Measurements from ENCODE around the gene SH3RF1.

The SH3RF1 gene

DNA sequence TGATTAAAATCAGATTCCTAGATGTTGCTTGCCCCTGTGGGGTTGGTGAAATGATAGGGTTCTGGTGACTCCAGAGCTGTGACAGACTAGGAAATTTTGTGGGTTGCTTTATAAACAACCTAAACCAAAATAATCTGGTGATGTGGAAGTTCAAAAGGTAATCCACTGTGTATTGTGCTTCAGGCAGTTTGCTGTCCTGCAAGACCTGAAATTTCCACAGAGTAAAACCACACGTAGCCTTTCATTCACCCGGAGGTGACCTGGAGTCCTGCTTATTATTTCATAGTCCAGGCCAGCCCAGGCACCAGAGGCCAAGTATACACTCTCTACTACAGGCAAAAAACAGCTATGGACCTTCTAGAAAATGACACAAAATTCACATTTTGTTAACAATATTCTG lies 146.1 kb downstream of the SH3RF1 start:
- DNase-seq = no peak

DNA sequence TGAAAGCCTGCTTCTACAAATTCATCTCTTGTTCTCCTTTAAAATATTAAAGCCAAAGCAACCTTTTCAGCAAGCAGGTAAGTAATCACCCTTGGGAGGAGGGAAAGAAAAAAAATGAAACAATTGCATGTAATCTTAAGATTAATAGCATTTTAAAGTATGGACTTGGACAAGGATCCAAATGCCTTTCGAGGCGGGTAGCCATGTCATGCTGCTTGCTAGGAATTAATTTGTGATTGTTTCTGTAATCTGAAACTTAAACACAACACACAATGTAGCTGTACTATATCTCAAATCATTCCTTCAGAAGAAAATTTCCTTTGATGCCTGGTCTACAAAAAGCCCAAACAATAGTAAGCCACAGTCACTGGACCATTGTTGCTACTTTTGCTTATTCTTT lies 148.3 kb downstream of the SH3RF1 start:
- no peak for DNase-seq

DNA sequence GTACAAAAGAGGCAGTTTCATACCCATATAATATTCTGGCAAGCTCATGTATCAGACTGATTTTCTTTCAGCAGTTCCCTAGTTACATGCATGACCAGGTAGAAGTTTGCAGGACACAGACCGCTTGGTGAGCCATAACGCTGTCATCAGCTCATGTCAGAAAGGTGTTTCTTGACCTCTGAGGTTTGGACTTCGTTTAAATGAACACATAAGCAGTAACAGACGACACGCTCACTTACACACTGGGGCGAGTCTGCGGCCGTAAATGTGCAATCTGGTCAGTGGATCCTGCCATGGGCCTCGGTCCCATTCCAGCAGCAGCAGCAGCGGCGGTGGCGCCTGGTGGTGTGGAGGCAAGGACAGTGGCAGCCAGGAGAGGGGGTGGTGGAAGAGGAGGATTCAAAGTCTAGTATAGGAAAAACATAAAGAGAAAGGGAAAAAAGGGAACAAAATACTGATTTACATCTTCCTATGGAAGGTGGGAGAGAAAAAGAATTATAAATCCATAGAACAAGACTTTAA lies 148.8 kb downstream of the SH3RF1 start:
- DNase-seq = no peak

DNA sequence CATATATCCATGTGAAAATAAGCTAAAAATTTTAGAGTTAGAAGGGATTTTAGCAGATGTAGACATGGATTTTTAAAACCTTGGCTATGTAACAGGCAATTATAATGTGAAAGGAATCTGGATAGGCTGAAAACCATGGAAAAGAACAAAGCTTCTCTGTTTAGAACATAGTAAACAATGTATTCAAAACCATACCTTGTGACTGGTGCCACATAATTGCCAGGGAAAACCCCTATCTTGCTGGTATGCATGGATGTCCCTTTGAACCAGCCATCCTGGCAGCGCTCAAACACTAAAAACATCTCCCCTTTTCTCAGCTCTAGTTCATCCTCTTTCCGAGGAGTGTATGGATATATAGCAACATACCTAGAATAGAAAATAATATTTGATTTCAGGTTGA lies 150.1 kb downstream of the SH3RF1 start:
- no peak for DNase-seq

DNA sequence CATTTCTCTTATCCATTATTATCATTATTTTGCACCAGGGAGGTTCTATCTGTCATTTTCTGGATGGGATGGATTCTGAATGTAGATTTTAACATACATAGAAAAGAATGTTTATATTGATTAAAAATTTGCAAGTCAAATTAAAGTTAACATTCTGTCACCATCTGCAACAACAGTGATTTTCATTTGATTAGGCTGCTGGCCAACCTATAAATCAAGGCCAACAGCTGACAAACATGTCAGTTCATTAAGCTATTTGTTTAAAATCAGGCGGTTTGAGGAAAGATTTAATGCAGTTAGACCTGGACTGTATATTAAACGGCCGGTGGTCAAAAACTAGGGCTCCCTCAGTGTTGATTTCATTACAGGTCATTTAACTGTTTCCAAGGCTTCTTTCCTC lies 151.2 kb downstream of the SH3RF1 start:
- DNase-seq = no peak

DNA sequence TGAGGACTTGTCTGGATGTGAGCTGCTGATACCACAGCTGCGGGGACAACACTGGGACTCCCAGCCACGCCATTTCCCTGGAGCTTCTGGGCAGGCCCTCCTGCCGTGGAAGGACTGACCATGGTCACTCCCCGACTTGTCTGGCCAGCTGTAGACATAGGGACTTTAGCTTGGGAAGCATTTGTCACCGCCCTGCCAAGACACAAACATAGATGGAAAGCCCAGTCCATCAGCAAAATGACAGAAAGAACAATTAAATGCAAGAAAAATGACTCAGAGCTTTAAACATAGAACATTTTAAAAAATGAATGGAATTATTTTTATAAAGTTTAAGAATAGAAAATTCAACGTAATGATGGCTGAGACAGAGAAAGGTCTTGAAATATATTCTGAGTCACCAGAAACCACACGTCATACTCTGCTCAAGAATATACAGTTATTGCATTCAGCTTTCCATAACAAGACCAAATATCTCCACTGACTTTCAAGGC lies 153.1 kb downstream of the SH3RF1 start:
- no peak for DNase-seq

DNA sequence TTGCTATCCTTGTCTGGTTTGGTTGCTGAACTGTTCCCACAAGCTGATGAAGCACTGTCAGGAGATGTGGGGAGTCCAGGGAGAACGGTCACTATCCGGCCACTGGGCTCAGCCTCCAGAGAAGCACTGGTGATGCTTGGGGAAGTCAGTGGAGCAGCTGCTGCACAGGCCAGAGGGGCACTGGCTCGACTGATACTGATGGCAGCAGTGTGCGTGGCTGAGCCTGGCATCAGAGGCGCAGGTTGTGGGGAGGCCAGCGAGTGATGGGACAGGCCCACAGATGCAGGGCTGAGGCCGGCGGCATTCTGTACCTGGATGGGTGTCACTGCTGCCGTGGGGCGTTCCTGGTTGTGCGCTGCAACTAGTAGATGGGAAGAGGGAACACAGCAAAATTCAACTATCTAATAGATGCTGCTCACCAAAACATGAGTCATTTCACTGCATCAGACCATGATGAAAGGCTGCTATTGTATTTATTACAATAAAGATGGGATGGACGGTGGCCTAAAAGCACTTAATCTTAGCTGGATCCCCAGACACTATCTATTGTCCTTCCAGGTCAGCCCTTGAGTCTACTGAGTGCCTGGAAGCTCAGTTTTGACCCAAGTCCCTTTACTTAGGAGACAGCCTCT lies 154.4 kb downstream of the SH3RF1 start:
- no peak for DNase-seq

DNA sequence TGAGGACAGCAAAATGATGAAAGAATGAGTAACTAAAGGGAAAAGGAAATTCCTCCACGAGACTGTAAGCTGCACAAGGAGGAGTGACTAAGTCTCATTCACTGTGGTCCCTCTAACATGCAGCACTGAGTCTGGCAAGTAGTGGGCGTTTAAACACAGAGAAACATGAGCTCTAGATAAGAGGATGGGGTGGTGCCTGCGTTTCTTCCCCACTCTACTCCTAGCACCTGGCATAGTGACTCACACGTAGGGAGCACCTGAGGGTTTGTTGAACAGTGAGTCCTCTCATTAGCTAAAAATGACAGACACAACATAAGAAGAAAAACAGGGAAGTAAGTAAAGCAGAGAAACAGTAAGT lies 154.9 kb downstream of the SH3RF1 start:
- DNase-seq = no peak

DNA sequence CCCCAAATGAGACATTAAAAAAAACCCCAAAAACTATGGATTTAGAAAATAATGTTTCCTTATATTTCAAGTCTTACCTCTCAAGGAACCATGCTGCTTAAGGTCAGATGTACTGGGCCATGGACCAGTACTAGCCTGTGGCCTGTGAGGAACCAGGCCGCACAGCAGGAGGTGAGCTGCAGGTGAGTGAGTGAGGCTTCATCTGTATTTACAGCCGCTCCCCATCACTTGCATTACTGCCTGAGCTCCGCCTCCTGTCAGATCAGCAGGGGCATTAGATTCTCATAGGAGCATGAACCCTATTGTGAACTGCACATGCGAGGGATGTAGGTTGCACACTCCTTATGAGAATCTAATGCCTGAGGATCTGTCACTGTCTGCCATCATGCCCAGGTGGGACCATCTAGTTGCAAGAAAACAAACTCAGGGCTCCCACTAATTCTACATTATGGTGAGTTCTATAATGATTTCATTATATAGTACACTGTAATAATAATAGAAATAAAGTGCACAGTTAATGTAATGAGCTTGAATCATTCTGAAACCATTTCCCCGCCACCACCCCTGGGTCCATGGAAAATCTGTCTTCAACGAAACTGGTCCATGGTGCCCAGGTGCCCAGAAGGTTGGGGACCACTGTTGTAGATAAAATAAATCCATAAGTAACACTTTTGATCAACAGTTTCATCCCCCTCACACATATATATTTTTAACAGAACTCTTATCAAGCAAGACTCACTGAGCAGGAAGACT lies 155.4 kb downstream of the SH3RF1 start:
- no peak for DNase-seq

DNA sequence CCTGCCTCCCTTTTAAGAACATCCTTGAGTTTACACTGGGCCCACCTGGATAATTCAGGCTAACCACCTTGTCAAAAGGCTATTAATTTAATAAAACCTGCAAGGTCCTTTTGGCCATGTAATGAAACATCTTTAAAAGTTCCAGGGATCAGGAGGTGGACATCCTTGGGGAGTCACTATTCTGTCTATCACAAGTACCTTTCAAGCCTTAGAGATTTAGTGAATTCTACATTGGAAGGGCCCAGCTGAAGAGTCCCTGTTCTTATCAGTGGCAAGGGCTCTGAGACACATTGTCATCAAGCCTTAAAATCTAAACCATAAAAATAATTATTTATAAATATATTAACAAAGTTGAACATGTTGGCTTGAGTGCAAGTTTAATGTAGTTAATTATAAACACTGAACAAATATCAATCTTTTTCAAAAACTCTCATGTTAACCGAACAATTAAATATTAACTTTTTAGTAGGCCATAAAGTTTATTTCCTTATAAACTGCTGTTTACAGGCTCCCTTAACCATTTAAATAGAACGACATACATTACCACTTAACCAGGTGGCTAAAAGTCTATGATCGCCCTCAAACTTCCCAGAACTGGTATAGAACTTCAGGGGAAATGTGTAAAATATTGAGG lies 156.3 kb downstream of the SH3RF1 start:
- DNase-seq = no peak

DNA sequence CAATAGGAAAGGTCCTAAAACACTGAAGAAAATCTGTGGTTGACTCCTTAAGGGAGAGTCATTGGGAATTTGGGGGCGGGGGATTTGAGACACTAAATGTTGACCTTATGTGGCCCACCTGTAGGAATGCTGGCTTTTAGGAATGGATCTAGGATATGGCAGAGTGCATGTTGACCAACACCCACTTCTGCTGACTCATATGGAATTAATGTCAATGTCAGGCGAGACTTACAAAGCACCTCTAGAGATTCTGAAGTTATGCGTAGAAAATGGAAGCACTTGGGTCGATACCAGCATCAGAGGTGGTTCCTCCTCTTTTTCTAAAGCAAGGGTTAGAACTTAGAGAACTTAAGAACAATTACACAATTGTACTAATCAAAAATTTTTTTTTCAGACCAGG lies 160.1 kb downstream of the SH3RF1 start:
- no peak for DNase-seq

DNA sequence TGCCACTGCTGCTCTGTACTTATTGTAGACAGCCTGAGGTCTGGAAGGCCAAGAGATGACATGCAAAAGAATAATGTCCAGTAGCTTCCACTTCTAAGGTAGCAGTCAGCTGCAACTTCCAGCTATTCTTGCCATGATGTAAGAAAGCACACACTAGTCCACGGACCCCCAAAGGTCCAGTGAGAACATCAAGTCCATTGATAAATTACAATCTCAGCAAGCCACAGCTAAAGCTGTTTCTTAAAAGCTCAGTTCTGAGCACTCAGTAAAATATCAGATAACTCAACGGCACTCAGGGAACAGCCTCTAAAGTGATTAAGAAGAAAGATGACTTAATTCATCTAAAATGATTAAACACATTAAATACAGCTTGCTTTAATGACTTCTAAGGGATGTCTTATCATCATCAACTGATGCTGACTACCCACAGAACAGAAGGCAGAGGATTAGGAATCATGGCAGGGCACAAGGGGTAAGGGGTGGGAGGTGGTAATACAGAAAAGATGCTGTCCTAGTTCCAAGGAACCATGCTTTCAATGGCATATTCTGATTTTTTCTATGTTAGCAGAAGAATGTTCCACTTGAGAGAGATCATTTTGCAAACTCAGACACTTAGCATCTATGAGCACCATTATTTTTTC lies 161.6 kb downstream of the SH3RF1 start:
- no peak for DNase-seq

DNA sequence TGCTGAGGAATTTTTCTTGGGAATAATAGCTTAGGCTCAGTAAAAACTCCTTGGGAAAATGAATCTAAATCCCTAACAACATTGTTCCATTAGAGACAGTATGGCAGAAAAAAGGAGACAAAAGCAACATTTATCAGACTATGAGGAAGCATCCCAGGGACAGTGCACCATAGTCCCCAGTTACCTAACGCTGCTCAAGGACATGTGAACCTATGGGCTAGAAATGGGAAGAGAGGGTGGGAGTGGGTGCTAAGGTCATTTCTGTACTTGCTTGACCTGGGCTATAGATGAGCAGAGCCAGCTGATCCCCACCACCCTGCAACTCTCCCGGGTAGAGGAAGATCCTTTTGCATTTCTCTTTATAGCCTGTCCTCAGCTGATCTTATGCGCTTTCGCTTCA lies 162.5 kb downstream of the SH3RF1 start:
- no peak for DNase-seq

DNA sequence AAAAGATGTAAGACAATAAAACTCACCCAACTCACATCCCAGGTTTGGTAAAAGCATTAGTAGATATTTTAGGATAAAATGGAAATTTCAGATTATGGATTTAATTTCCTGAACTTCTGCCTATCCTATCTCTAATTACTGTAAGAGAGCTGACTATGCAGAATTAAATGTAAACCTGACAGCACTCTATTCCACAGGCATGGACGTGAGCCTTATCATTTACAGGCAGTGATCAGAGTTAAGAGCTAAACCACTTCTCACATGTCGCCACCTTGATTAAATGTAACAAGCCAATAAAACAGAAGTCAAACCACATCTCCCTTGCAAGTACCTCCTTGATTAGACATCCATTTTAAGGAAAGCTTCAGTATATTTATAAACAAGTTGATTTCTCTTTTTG lies 163.2 kb downstream of the SH3RF1 start:
- no peak for DNase-seq

DNA sequence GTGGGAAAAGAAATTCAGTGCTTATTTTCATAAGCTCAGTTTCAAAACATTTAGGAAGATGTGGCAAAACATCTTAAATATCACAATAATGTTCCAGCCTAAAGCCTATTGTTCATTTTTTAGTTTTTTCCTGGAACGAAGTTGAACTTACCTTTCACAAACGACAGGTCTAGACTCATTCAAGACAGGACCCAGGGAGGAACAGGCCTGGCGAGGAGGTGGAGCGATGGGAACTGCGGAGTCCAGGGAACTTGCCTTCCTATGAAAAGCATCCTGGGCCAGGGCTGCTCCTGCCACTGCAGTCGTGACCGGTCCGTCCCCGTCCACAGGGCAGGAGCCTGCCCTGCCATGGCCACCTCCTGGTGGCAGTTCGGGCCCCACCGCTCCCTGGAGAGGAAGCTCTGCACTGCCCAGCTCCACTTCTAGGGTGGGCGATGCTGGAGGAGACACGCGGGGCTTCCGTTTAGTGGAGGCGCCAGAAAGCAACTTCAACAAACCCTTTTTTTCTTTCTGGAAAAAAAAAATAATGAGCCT lies 164.0 kb downstream of the SH3RF1 start:
- DNase-seq = no peak

DNA sequence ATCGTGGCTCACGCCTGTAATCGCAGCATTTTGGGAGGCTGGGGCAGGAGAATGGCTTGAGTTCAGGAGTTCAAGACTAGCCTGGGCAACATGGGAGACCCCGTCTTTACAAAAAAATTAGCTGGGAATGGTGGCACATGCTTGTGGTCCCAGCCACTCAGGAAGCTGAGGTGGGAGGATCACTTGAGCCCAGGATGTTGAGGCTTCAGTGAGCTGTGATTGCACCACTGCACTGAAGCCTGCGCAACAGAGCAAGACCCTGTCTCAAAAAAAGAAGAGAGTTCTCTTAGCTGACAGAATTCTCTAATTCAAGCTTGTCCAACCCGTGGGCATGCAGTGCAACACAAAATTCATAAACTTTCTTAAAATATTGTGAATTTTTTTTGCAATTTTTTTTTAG lies 165.1 kb downstream of the SH3RF1 start:
- DNase-seq = no peak

DNA sequence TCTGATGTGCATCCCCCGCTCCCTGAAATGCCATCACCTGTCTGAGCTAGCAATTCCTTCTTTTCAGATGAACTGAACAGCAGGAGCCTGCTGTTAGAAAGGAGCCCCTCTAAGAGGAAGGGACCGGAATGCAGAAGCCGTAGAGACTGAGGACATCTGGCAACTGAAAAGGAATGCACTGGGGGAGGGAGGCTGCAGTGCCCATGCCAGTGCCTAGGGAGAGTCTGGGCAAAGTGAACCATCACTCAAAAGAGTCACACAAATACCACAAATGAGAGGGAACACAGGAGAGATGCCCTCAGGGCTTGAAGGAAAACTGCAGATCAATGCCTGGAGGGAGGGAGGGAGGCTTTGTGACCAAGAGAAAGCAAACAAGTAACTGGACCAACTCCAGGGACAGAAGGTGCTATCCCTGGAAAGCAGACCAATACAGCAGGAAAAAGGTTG lies 166.8 kb downstream of the SH3RF1 start:
- DNase-seq = no peak

DNA sequence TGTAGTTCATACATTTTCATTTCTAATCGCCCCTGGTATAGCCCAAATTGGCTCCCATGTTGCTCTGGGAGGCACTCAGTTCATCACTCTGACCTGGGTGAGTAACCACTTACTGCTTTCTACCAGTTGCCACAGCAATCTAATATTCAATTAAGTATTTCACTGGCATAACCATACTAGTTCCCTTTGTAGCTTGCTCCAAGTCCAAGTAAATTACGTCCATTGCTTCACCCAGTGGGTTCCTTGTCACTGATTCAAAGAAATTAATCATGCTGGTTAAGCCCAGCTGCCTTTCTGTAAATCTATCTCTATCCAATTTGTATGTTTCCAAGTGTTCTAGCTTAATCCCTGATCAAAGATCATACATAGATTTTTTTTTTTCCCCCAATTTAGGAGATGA lies 168.7 kb downstream of the SH3RF1 start:
- DNase-seq = no peak

DNA sequence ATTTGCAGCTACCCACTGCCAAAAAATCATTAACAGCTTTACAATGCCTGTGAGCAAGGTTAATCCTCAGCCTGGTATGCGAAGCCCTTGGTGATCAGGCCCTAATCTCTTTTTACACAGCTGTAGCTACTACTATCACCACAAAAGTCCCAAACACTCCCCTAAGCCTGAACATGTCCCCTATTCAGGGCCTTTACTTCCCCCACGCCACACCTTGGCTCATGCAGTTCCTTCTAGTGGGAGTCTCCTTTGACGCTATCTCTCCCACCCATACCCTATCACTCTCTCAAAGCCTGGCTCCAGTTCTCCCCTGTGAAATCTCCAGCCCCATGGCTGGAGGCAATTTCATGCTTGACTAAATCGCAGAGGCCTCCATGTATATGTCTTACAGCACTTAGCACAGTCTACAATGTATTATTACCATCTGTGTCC lies 170.1 kb downstream of the SH3RF1 start:
- DNase-seq = no peak

DNA sequence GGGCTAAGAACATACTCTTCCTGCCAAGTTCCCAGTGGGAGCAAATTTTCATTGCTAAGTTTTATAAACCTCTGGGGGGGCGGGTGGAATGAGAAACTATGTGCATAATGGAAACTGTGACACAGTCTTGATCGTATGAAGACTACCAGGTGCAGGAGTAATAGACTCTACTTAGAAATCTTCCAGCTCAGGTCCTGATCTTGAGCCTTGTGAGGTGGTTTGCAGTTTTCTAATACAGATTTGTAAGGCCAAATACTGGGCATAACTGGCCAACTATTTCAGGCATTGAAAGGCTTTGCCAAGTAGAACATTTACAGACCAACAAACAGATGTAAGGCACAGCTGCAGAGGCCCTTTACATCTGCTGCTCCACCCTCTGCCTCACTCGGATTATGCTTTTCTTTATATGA lies 171.0 kb downstream of the SH3RF1 start:
- DNase-seq = no peak

DNA sequence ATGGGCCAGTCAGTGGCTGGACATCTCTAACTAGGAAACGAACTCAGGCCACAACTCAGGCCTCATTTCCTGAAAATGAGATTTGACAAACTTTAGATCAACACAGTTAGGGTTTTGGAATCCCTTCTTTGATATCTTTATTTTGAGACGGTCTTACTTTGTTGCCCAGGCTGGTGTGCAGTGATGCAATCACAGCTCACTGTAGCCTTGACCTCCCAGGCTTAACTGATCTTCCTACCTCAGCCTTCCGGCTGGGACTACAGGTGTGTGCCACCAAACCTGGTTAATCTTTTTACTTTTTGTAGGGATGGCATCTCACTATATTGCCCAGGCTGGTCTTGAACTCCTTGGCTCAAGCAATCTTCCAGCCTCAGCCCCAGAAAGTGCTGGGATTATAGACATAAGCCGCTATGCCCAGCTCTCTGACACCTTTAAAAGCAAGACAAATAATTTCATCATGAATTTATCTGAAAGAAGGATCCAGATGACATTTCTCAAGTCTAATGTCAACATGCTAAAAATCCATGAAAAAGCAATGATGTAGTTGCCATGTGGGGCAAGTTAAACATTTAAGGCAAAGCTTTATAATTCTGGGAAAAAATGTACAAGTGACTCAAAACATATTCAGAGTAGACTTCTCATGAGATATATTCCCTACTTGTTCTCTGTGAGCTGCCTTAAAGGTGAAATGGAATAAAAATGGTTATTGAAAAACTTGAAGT lies 171.6 kb downstream of the SH3RF1 start:
- no peak for DNase-seq

DNA sequence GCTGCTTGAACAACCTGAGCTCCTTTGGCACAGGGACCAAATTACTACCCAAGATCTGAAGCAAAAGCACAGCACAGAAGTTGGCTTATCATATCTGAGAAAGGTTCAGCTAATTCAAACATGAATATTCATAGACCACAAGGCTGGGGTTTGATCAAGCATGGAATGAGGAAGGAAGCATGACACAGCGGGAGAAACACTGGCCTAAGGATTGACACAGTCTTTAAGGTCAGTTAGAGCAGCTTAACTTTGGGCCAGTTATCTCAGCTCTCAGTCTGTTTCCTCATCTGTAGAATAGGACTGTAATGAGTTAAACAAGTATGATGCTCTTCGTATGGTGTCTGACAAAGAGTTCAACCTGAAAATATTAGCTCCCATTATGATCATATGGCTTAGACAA lies 172.2 kb downstream of the SH3RF1 start:
- no peak for DNase-seq
